A549 (cell line): Measurements from ENCODE around the gene PDGFC. TPM values are rescaled to one million over a fixed set of nuclear protein-coding genes. Genes with fewer than 3 reads are reported as not detected.

Source experiments
- ATAC-seq, 2 experiments: fragments of 200-7000 bp in 1 of 2; fragments of >200 bp in 1 of 2; cut with Nextera tagmentation in 1 of 2; cut with Tn5 transposase in 1 of 2; 3 replicates each; pipeline versions ENCODE4 v1.8.0 to v1.9.1; 2018 to 2020; ENCODE audit warnings: mild to moderate bottlenecking in 1 of 2, moderate library complexity in 1 of 2
- CTCF ChIA-PET: fragments of 300-600 bp; sonication (Branson Sonifier 250); formaldehyde crosslinking; extraction: SDS; loops from one replicate; lab custom pipeline; 2021; ENCODE audit warnings: antibody characterized with exemption, inconsistent platforms; lab: Yijun Ruan, JAX
- POLR2A ChIA-PET: fragments of 350-600 bp; formaldehyde crosslinking; extraction: SDS; loops from one replicate; lab custom pipeline; 2021; ENCODE audit warnings: antibody characterized with exemption, inconsistent platforms; lab: Yijun Ruan, JAX
- DNase-seq, 2 experiments: peaks; one replicate each; pipeline versions ENCODE4 v3.0.0 to v3.0.0-alpha.2; 2011 to 2016; ENCODE audit warnings: low read depth in 1 of 2, low spot score in 1 of 2
- FAIRE-seq: peaks from 2 replicates; lab custom pipeline; 2011; peaks lifted over from hg19 to GRCh38; lab: Jason Lieb, UNC
- H3K27ac ChIP-seq, 2 experiments: fragments of >200 bp; sonication (Bioruptor Twin); formaldehyde crosslinking; 3 replicates each; pipeline ENCODE4 v1.5.1; 2016 to 2017
- H3K4me1 ChIP-seq: fragments of >200 bp; sonication (Bioruptor Twin); formaldehyde crosslinking; 3 replicates; pipeline ENCODE4 v1.6.1; 2016
- H3K4me2 ChIP-seq: fragments of >200 bp; sonication (Bioruptor Twin); formaldehyde crosslinking; 3 replicates; pipeline ENCODE4 v1.6.1; 2016
- H3K4me3 ChIP-seq: fragments of >200 bp; sonication (Bioruptor Twin); formaldehyde crosslinking; 3 replicates; pipeline ENCODE4 v1.5.1; 2016
- H3K9me3 ChIP-seq: fragments of >200 bp; sonication (Bioruptor Twin); formaldehyde crosslinking; 3 replicates; pipeline ENCODE4 v1.6.1; 2016
- ATOH8 ChIP-seq: fragments of 250-450 bp; sonication (Bioruptor Pico); IDR thresholded peaks from 2 replicates; pipeline ENCODE4 v1.5.0; 2020; ENCODE audit warnings: low read depth, mild to moderate bottlenecking, moderate library complexity
- BHLHE40 ChIP-seq: IDR thresholded peaks from 2 replicates; pipeline ENCODE4 v1.6.1; 2012; ENCODE audit warnings: low read depth, low read length, inconsistent platforms
- CBX8 ChIP-seq: fragments of 200-600 bp; sonication (generic); IDR thresholded peaks from 2 replicates; pipeline ENCODE4 v1.6.1; 2016
- CHD2 ChIP-seq: fragments of 150-350 bp; IDR thresholded peaks from 2 replicates; pipeline ENCODE4 v1.6.1; 2014; ENCODE audit warnings: low read length; ENCODE audit not compliant: partially characterized antibody
- CHD4 ChIP-seq: fragments of 200-600 bp; sonication (generic); IDR thresholded peaks from 2 replicates; pipeline ENCODE4 v1.6.1; 2016; ENCODE audit warnings: antibody characterized with exemption, mild to moderate bottlenecking, borderline replicate concordance
- EHMT2 ChIP-seq: fragments of 200-600 bp; sonication (generic); IDR thresholded peaks from 2 replicates; pipeline ENCODE4 v1.6.1; 2016; ENCODE audit warnings: antibody characterized with exemption, low read depth, mild to moderate bottlenecking, moderate library complexity
- EP300 ChIP-seq, 2 experiments: fragments of >200 bp; sonication (Bioruptor Twin); formaldehyde crosslinking; IDR thresholded peaks; 2 replicates in 1 of 2; 3 replicates in 1 of 2; pipeline ENCODE4 v1.6.1; 2016 to 2017
- FOSL2 ChIP-seq, 2 experiments: fragments of 450-650 bp in 1 of 2; fragments of >200 bp in 1 of 2; sonication (Bioruptor Twin) in 1 of 2; formaldehyde crosslinking; IDR thresholded peaks; 2 replicates each; pipeline versions ENCODE4 v1.5.0 to v1.6.1; 2016 to 2020; ENCODE audit warnings: mild to moderate bottlenecking in 1 of 2, moderate library complexity in 1 of 2
- FOXS1 ChIP-seq: fragments of 250-450 bp; sonication (Bioruptor Pico); IDR thresholded peaks from 2 replicates; pipeline ENCODE4 v1.5.0; 2020; ENCODE audit warnings: mild to moderate bottlenecking, moderate library complexity
- GATA3 ChIP-seq: IDR thresholded peaks from 2 replicates; pipeline ENCODE4 v1.6.1; 2012; ENCODE audit warnings: borderline replicate concordance
- HEYL ChIP-seq: fragments of 250-450 bp; sonication (Bioruptor Pico); IDR thresholded peaks from 2 replicates; pipeline ENCODE4 v1.8.0; 2021; ENCODE audit warnings: mild to moderate bottlenecking, moderate library complexity
- HOXB5 ChIP-seq: fragments of 250-450 bp; sonication (Bioruptor Pico); IDR thresholded peaks from 2 replicates; pipeline ENCODE4 v1.5.0; 2020; ENCODE audit warnings: mild to moderate bottlenecking, moderate library complexity
- JUNB ChIP-seq: fragments of >200 bp; sonication (Bioruptor Twin); formaldehyde crosslinking; IDR thresholded peaks from 2 replicates; pipeline ENCODE4 v1.6.1; 2016
- KDM1A ChIP-seq: fragments of 200-600 bp; sonication (generic); IDR thresholded peaks from 2 replicates; pipeline ENCODE4 v1.6.1; 2016; ENCODE audit warnings: low read depth, mild to moderate bottlenecking
- KDM5A ChIP-seq: fragments of 200-600 bp; sonication (generic); IDR thresholded peaks from 2 replicates; pipeline ENCODE4 v1.6.1; 2016; ENCODE audit warnings: antibody characterized with exemption, mild to moderate bottlenecking
- MAZ ChIP-seq: fragments of 150-350 bp; IDR thresholded peaks from 2 replicates; pipeline ENCODE4 v1.6.1; 2014; ENCODE audit warnings: antibody characterized with exemption, low read depth, low read length, borderline replicate concordance
- NPAS2 ChIP-seq: fragments of 250-450 bp; sonication (Bioruptor Pico); IDR thresholded peaks from 2 replicates; pipeline ENCODE4 v1.8.0; 2022; ENCODE audit warnings: mild to moderate bottlenecking, moderate library complexity, borderline replicate concordance
- NR3C1 ChIP-seq: fragments of >200 bp; sonication (Bioruptor Twin); formaldehyde crosslinking; IDR thresholded peaks from 3 replicates; pipeline ENCODE4 v1.6.1; 2017
- PHF8 ChIP-seq: fragments of 200-600 bp; sonication (generic); IDR thresholded peaks from 2 replicates; pipeline ENCODE4 v1.6.1; 2016; ENCODE audit warnings: low read depth, mild to moderate bottlenecking, antibody characterized with exemption, moderate library complexity, borderline replicate concordance
- POLR2AphosphoS2 ChIP-seq: conservative IDR thresholded peaks from 2 replicates; pipeline ENCODE4 v1.6.1; 2012; ENCODE audit warnings: low read length, improper control_type of control experiment, inconsistent platforms
- RARB ChIP-seq: fragments of 250-450 bp; sonication (Bioruptor Pico); IDR thresholded peaks from 2 replicates; pipeline ENCODE4 v1.8.0; 2021; ENCODE audit warnings: mild to moderate bottlenecking, moderate library complexity
- RCOR1 ChIP-seq: fragments of 150-350 bp; IDR thresholded peaks from 2 replicates; pipeline ENCODE4 v1.6.1; 2014; ENCODE audit warnings: antibody characterized with exemption, low read length, low read depth
- RFX5 ChIP-seq: fragments of 450-650 bp; IDR thresholded peaks from 2 replicates; pipeline ENCODE4 v1.7.1; 2014; ENCODE audit warnings: antibody characterized with exemption, mild to moderate bottlenecking, moderate library complexity
- TFCP2L1 ChIP-seq: fragments of 250-450 bp; sonication (Bioruptor Pico); IDR thresholded peaks from 2 replicates; pipeline ENCODE4 v1.5.0; 2021; ENCODE audit warnings: mild to moderate bottlenecking
- TP53 ChIP-seq: fragments of 250-450 bp; sonication (Bioruptor Pico); IDR thresholded peaks from 2 replicates; pipeline ENCODE4 v1.5.0; 2021; ENCODE audit warnings: mild to moderate bottlenecking, moderate library complexity
- ZC3H11A ChIP-seq: fragments of 450-650 bp; IDR thresholded peaks from 2 replicates; pipeline ENCODE4 v1.6.1; 2014; ENCODE audit warnings: antibody characterized with exemption, mild to moderate bottlenecking
- WGBS: methylation state at CpG from one replicate; pipeline ENCODE4 v1.1.6; 2017; ENCODE audit errors: missing lambda C conversion rate; 5-methylcytosine and 5-hydroxymethylcytosine counted together
- polyA plus RNA-seq, 4 experiments: library from polyadenylated mRNA; depleted of rRNA in 3 of 4; stranded (reverse); fragments of >200 nt; fragmentation: RNase III in 1 of 4; extraction: RNeasy Plus Mini Kit Qiagen cat#74134 plus additional on column Dnase treatment in 1 of 4; gene quantifications; 2 replicates in 3 of 4; 3 replicates in 1 of 4; pipeline ENCODE4 v1.2.3, GENCODE V29; 2011 to 2017
- TF ChIP-seq, protein P1 (sequence below): IDR thresholded peaks from 2 replicates; pipeline ENCODE4 v1.6.1; 2012
- TF ChIP-seq, protein P2 (sequence below): fragments of 200-600 bp; sonication (generic); IDR thresholded peaks from 2 replicates; pipeline ENCODE4 v1.6.1; 2016; ENCODE audit warnings: antibody characterized with exemption, mild to moderate bottlenecking, moderate library complexity

Gene PDGFC
- polyA plus RNA-seq, 2 of the 4 experiments (the other 2 are of a cell fraction) = 3.5 to 4.1 TPM

DNA sequence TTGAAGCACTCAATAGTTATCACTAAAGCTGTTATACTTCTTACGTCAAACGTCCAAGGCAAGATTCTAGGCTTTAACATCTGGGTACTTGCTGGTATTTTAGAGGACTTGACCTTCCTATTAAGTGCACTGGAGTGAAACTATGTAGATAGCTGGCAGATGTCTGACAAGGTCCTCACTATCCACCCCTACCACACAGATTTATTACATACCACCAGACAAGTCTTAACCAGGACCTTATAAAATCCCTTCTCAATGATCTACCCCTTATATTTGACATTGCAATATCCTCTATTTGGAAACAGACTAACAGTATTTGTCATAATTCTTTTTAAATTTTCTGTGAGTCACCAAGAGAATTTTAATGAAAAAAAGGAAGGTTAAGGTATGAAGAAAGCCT, 78.8 kb downstream of the PDGFC start:
- POLR2A ChIA-PET = no interaction called here
- ATAC-seq (no peak), FAIRE-seq (no peak), DNase-seq (no peak)
- H3K4me3 ChIP-seq = no peak overlapping the region
- H3K9me3 ChIP-seq = no peaks in the 10 kb centered on the region
- CTCF ChIA-PET = no interaction called here
- H3K4me1 ChIP-seq = no peaks in the 10 kb centered on the region
- no peak overlapping the region for H3K4me2 ChIP-seq
- WGBS = 73% methylated on average over 2 of the region's 2 CpGs
- TF ChIP-seq HEYL (no peak), RARB (CRISPR knock-in tag) (no peak), TFCP2L1 (CRISPR knock-in tag) (no peak), KDM5A (no peak), RCOR1 (no peak), NR3C1 (no peak), CHD2 (no peak), ZC3H11A (no peak), POLR2AphosphoS2 (no peak), MAZ (no peak)
- no peak overlapping the region for H3K27ac ChIP-seq

DNA sequence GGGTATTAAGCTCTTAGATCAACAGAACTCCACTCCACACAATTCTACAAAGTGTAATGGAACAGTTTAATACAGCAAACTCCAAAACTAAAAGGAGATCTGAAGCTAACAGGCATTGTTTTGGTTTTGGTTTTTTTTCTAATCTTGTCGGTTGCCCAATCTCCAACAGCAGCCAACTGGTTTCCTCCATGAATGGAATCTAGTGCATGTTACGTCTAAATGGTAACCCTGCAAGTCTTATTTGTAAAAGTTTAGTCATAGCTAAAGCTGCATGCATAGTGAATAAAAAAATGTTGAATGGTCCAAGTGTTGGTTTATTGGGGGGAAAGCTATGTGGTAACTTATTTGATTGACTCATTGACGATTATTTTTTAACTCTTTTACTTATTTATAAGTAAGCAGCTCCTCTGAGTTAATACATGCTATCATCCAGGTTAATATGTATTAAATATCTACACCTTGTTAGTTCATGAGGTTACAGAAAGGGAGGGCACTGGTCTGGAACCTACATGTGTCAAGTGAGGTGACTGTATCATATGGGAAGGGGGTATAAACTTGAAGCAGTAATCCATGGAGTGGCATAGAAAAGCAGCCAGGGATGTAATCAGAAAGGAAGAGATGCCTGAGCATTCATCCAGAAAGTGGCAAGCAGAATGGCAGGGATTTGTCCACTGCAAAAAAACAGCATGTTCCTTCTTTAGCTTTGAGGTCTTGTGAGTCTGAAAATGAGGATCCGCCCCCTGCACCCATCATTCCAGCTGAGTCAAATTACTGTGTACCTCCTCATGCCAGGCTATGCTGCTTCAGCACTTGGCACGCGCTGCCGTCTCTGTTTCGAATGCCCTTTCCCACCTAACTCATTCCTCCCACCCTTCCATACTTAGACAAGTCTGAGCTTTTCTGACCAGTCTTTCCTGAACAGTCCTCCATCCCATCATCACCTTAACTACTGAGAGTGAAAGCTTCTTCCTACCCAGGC, 81.7 kb downstream of the PDGFC start:
- CTCF ChIA-PET = no interaction called here
- H3K4me3 ChIP-seq = no peak overlapping the region
- no peak overlapping the region for H3K27ac ChIP-seq
- ATAC-seq (no peak), FAIRE-seq (no peak), DNase-seq (no peak)
- TF ChIP-seq NPAS2 (CRISPR knock-in tag) (no peak), CBX8 (no peak), CHD2 (no peak), HOXB5 (CRISPR knock-in tag) (no peak), RFX5 (no peak), KDM5A (no peak), ATOH8 (CRISPR knock-in tag) (no peak), GATA3 (no peak), TP53 (CRISPR knock-in tag) (no peak), KDM1A (no peak), EHMT2 (no peak), FOSL2 (IDR thresholded peaks at IDR 0.05) (no peak), FOSL2 (CRISPR knock-in tag; IDR thresholded peaks at IDR 0.05) (no peak), CHD4 (no peak), RCOR1 (no peak), BHLHE40 (no peak)
- TF ChIP-seq, protein P1, sequence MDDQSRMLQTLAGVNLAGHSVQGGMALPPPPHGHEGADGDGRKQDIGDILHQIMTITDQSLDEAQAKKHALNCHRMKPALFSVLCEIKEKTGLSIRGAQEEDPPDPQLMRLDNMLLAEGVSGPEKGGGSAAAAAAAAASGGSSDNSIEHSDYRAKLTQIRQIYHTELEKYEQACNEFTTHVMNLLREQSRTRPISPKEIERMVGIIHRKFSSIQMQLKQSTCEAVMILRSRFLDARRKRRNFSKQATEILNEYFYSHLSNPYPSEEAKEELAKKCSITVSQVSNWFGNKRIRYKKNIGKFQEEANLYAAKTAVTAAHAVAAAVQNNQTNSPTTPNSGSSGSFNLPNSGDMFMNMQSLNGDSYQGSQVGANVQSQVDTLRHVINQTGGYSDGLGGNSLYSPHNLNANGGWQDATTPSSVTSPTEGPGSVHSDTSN = no peak
- WGBS = 82% methylated on average over 8 of the region's 8 CpGs
- POLR2A ChIA-PET = no interaction called here
- no peaks in the 10 kb centered on the region for H3K9me3 ChIP-seq
- no peaks in the 10 kb centered on the region for H3K4me1 ChIP-seq
- no peak overlapping the region for H3K4me2 ChIP-seq

GRCh38 chr4:156888762-156889161, 82.8 kb downstream of the PDGFC start:
- Histone ChIP-seq H3K4me3 (no peak overlapping the region), H3K9me3 (no peaks in the 10 kb centered on the region), H3K27ac (no peak overlapping the region), H3K4me2 (no peak overlapping the region), H3K4me1 (no peaks in the 10 kb centered on the region)
- ATAC-seq = no peak
- POLR2A ChIA-PET = no interaction called here
- FAIRE-seq = no peak
- DNase-seq = no peak
- CTCF ChIA-PET = no interaction called here
- 80% methylated on average over 3 of the region's 3 CpGs for WGBS
- no peak for TF ChIP-seq PHF8
- TF ChIP-seq, protein P2, sequence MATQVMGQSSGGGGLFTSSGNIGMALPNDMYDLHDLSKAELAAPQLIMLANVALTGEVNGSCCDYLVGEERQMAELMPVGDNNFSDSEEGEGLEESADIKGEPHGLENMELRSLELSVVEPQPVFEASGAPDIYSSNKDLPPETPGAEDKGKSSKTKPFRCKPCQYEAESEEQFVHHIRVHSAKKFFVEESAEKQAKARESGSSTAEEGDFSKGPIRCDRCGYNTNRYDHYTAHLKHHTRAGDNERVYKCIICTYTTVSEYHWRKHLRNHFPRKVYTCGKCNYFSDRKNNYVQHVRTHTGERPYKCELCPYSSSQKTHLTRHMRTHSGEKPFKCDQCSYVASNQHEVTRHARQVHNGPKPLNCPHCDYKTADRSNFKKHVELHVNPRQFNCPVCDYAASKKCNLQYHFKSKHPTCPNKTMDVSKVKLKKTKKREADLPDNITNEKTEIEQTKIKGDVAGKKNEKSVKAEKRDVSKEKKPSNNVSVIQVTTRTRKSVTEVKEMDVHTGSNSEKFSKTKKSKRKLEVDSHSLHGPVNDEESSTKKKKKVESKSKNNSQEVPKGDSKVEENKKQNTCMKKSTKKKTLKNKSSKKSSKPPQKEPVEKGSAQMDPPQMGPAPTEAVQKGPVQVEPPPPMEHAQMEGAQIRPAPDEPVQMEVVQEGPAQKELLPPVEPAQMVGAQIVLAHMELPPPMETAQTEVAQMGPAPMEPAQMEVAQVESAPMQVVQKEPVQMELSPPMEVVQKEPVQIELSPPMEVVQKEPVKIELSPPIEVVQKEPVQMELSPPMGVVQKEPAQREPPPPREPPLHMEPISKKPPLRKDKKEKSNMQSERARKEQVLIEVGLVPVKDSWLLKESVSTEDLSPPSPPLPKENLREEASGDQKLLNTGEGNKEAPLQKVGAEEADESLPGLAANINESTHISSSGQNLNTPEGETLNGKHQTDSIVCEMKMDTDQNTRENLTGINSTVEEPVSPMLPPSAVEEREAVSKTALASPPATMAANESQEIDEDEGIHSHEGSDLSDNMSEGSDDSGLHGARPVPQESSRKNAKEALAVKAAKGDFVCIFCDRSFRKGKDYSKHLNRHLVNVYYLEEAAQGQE = no peak
- TF ChIP-seq FOSL2 (IDR thresholded peaks at IDR 0.05) = no peak
- no peak for TF ChIP-seq FOSL2 (CRISPR knock-in tag; IDR thresholded peaks at IDR 0.05)
- no peak for TF ChIP-seq CHD2
- TF ChIP-seq JUNB = no peak
- no peak for TF ChIP-seq POLR2AphosphoS2
- TF ChIP-seq EP300 (IDR thresholded peaks at IDR 0.05) = no peak
- TF ChIP-seq KDM5A = no peak
- no peak for TF ChIP-seq TP53 (CRISPR knock-in tag)
- TF ChIP-seq KDM1A = no peak
- no peak for TF ChIP-seq RFX5
- TF ChIP-seq FOXS1 (CRISPR knock-in tag) = no peak
